Measurements from ENCODE around the gene DAGLB.

DNA sequence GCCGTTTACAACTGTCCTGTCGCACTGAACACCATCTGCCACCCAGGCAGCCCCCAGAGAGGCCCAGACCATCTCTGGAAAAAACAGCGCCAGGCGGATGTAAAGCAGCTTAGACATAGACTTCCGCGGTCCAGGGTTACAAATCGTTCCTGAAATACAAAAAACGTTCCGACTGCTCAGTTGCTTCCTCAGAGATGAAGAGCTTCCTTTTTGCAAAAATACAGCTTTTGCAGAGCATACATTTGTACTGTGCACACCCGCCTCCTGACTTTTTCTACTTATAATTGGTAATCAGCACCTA is 11.4 kb downstream of the DAGLB start:
- TF ChIP-seq RAD51 (IDR thresholded peaks at IDR 0.05) (no peak), ZNF24 (IDR thresholded peaks at IDR 0.05) (no peak), EP300 (IDR thresholded peaks at IDR 0.05; ENCODE audit: borderline replicate concordance in 1 of 2, control insufficient read depth in 1 of 2, low read depth in 2 of 2, low read length in 2 of 2) (no peak), MEF2B (IDR thresholded peaks at IDR 0.05; ENCODE audit: partially characterized antibody, poor library complexity, severe bottlenecking) (no peak), MTA3 (IDR thresholded peaks at IDR 0.05; ENCODE audit: borderline replicate concordance, low read length) (no peak), POLR2AphosphoS5 (IDR thresholded peaks at IDR 0.05; ENCODE audit: low read length) (no peak)
- TF ChIP-seq, protein P1, sequence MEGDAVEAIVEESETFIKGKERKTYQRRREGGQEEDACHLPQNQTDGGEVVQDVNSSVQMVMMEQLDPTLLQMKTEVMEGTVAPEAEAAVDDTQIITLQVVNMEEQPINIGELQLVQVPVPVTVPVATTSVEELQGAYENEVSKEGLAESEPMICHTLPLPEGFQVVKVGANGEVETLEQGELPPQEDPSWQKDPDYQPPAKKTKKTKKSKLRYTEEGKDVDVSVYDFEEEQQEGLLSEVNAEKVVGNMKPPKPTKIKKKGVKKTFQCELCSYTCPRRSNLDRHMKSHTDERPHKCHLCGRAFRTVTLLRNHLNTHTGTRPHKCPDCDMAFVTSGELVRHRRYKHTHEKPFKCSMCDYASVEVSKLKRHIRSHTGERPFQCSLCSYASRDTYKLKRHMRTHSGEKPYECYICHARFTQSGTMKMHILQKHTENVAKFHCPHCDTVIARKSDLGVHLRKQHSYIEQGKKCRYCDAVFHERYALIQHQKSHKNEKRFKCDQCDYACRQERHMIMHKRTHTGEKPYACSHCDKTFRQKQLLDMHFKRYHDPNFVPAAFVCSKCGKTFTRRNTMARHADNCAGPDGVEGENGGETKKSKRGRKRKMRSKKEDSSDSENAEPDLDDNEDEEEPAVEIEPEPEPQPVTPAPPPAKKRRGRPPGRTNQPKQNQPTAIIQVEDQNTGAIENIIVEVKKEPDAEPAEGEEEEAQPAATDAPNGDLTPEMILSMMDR (IDR thresholded peaks at IDR 0.05 in 2 of 3, conservative IDR thresholded peaks at IDR 0.05 in 1 of 3; ENCODE audit: control insufficient read depth in 2 of 3, extremely low read depth in 1 of 3, insufficient read depth in 1 of 3, low read depth in 3 of 3, low read length in 3 of 3), result no peak
- TF ChIP-seq, protein P2, sequence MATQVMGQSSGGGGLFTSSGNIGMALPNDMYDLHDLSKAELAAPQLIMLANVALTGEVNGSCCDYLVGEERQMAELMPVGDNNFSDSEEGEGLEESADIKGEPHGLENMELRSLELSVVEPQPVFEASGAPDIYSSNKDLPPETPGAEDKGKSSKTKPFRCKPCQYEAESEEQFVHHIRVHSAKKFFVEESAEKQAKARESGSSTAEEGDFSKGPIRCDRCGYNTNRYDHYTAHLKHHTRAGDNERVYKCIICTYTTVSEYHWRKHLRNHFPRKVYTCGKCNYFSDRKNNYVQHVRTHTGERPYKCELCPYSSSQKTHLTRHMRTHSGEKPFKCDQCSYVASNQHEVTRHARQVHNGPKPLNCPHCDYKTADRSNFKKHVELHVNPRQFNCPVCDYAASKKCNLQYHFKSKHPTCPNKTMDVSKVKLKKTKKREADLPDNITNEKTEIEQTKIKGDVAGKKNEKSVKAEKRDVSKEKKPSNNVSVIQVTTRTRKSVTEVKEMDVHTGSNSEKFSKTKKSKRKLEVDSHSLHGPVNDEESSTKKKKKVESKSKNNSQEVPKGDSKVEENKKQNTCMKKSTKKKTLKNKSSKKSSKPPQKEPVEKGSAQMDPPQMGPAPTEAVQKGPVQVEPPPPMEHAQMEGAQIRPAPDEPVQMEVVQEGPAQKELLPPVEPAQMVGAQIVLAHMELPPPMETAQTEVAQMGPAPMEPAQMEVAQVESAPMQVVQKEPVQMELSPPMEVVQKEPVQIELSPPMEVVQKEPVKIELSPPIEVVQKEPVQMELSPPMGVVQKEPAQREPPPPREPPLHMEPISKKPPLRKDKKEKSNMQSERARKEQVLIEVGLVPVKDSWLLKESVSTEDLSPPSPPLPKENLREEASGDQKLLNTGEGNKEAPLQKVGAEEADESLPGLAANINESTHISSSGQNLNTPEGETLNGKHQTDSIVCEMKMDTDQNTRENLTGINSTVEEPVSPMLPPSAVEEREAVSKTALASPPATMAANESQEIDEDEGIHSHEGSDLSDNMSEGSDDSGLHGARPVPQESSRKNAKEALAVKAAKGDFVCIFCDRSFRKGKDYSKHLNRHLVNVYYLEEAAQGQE (IDR thresholded peaks at IDR 0.05; ENCODE audit: low read depth, low read length), result no peak
